ENCODE data around the gene MMP24.

Gene MMP24

DNA sequence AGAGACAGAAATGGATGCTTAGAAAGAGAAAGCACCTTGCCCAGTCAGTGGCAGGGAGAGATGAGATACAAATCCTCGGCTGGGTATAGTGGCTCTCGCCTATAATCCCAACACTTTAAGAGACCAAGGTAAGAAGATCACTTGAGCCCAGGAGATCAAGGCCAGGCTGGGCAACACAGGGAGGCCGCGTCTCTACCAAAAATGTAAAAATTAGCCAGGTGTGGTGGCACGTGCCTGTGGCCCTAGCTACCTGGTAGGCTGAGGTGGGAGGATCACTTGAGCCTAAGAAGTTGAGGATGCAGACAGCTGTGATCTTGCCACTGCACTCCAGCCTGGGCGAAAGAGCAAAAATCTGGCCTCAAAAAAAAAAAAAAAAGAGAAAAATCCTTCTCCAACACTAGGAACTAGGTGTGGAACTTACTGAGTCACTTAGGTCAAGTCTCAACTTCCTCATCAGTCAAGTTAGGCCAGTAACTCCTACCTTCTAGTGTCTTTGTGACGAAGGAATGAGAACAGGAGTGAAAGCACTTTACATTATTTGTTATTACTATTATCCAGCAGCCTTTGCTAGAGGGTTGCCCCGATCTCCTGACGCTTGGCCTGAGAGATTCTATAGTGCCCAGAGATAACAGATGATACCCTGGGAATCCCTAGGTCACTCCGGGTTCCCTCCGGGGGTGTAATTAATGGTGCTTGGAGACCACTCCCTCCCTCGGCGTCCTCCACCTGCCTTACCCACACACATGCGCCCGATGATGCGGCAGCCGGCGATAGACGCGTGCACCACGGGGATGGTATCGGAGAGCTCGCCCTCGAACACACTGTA lies 57.2 kb downstream of the MMP24 start:
- peak in 1 of 2 donors; percentile 47 for DNase-seq
- Histone ChIP-seq H3K9ac (ENCODE audit: low read length) (peak overlapping the region; percentile 95), H3K9me3 (ENCODE audit: insufficient read depth, low read depth, low read length) (peaks cover 5% of the 10 kb centered on the region), H2BK120ac (ENCODE audit: insufficient read depth, low read length, poor library complexity) (peak overlapping the region; percentile 64), H3K4me1 (ENCODE audit: control insufficient read depth in 1 of 2, insufficient read depth in 2 of 2, low read length in 2 of 2) (peaks cover 7 to 8% of the 10 kb centered on the region in 2 experiments), H3K18ac (ENCODE audit: low read length) (peak overlapping the region; percentile 88), H3K27ac (ENCODE audit: low read depth, low read length) (peak overlapping the region; percentile 83), H4K8ac (ENCODE audit: low read depth, low read length) (peak overlapping the region; percentile 94), H2AFZ (ENCODE audit: insufficient read depth, low read length, poor library complexity) (peak overlapping the region; percentile 88), H2AK5ac (ENCODE audit: low read length) (peak overlapping the region; percentile 98), H3K79me1 (ENCODE audit: low read length) (peaks cover 10% of the 10 kb centered on the region), H4K12ac (ENCODE audit: low read depth, low read length) (peak overlapping the region; percentile 87), H3K27me3 (ENCODE audit: insufficient read depth, low read length) (no peaks in the 10 kb centered on the region), H3K4me3 (ENCODE audit: low read depth, low read length) (peak overlapping the region; percentile 97), H3K36me3 (ENCODE audit: control insufficient read depth in 1 of 2, insufficient read depth in 2 of 2, low read length in 2 of 2) (peaks cover 25 to 28% of the 10 kb centered on the region in 2 experiments), H4K91ac (ENCODE audit: low read depth, low read length) (peak overlapping the region; percentile 85), H3K4me2 (ENCODE audit: low read length) (peak overlapping the region; percentile 86), H3K79me2 (ENCODE audit: control insufficient read depth, insufficient read depth, low read length, poor library complexity) (peaks cover 13% of the 10 kb centered on the region), H2BK12ac (ENCODE audit: low read length) (peak overlapping the region; percentile 34), H3K4ac (ENCODE audit: low read depth, low read length) (peak overlapping the region; percentile 93), H3K14ac (ENCODE audit: low read length) (peak overlapping the region; percentile 94), H3K23ac (ENCODE audit: low read length) (no peak overlapping the region), H2BK5ac (ENCODE audit: low read depth, low read length, poor library complexity) (peak overlapping the region; percentile 77)
- WGBS (ENCODE audit: extremely low coverage, insufficient coverage, insufficient read length) = no CpG with 5 or more reads among the region's 24 CpGs

DNA sequence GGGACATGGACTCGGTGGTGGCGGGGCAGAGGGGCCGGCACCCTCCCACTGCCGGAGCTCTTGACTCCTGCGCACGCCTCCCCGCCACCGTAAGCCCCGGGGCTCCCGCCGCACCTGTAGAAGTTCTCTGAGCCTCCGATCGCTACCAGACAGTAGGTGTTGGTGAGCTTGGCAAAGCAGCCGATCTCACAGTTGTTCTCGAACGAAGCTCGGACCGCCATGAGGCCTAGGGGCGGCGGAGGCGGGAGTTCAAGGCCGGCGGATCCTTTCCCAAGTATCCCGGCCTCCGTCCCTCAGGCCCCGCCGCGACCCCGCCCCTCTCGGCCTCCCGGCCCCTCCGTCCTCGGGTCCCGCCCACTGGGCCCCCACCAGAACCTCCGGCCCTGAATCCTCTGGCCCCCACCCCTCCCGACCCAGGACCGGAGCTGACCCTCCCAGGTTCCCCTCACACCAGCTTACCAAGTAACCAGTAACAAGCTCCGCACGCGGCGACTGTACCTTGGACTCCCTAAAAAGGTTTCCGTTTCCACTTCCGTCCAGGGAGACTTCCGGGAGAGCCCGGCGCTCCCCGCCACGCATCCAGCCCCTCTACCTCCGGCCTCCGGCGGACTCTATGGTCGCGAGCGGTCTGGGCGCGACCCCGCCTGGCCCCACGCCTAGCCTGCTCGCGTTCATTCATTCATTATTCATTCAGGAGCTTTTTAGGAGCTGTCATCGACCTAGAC lies 57.9 kb downstream of the MMP24 start, which contains the start of gene EIF6:
Gene EIF6, minus strand, starts transcription at position 506 of the 725 bp plus-strand sequence. Its CDS starts 285 bp downstream, at position 221.
- Histone ChIP-seq H3K18ac (ENCODE audit: low read length) (peak within 1 kb of the TSS; percentile 88), H3K23ac (ENCODE audit: low read length) (no peak within 1 kb of the TSS), H4K8ac (ENCODE audit: low read depth, low read length) (peak within 1 kb of the TSS; percentile 94), H4K12ac (ENCODE audit: low read depth, low read length) (peak within 1 kb of the TSS; percentile 87), H3K4me1 (ENCODE audit: control insufficient read depth in 1 of 2, insufficient read depth in 2 of 2, low read length in 2 of 2) (peaks cover 7 to 8% of the 10 kb centered on the region in 2 experiments), H2BK5ac (ENCODE audit: low read depth, low read length, poor library complexity) (peak within 1 kb of the TSS; percentile 77), H2BK12ac (ENCODE audit: low read length) (peak within 1 kb of the TSS; percentile 34), H3K9ac (ENCODE audit: low read length) (peak within 1 kb of the TSS; percentile 95), H2AFZ (ENCODE audit: insufficient read depth, low read length, poor library complexity) (peak within 1 kb of the TSS; percentile 97), H3K4me2 (ENCODE audit: low read length) (peak within 1 kb of the TSS; percentile 86), H3K79me1 (ENCODE audit: low read length) (peaks cover 10% of the 10 kb centered on the region), H3K79me2 (ENCODE audit: control insufficient read depth, insufficient read depth, low read length, poor library complexity) (peaks cover 13% of the 10 kb centered on the region), H3K27ac (ENCODE audit: low read depth, low read length) (peak within 1 kb of the TSS; percentile 83), H3K4ac (ENCODE audit: low read depth, low read length) (peak within 1 kb of the TSS; percentile 93), H3K4me3 (ENCODE audit: low read depth, low read length) (peak within 1 kb of the TSS; percentile 97), H2BK120ac (ENCODE audit: insufficient read depth, low read length, poor library complexity) (peak within 1 kb of the TSS; percentile 64), H4K91ac (ENCODE audit: low read depth, low read length) (peak within 1 kb of the TSS; percentile 85), H3K27me3 (ENCODE audit: insufficient read depth, low read length) (no peaks in the 10 kb centered on the region), H2AK5ac (ENCODE audit: low read length) (peak within 1 kb of the TSS; percentile 98), H3K9me3 (ENCODE audit: insufficient read depth, low read depth, low read length) (peaks cover 5% of the 10 kb centered on the region), H3K36me3 (ENCODE audit: control insufficient read depth in 1 of 2, insufficient read depth in 2 of 2, low read length in 2 of 2) (peaks cover 18 to 20% of the 10 kb centered on the region in 2 experiments), H3K14ac (ENCODE audit: low read length) (peak within 1 kb of the TSS; percentile 94)
- DNase-seq = peak; percentile 57 to 74
- no CpG with 5 or more reads among the region's 61 CpGs for WGBS (ENCODE audit: extremely low coverage, insufficient coverage, insufficient read length)

DNA sequence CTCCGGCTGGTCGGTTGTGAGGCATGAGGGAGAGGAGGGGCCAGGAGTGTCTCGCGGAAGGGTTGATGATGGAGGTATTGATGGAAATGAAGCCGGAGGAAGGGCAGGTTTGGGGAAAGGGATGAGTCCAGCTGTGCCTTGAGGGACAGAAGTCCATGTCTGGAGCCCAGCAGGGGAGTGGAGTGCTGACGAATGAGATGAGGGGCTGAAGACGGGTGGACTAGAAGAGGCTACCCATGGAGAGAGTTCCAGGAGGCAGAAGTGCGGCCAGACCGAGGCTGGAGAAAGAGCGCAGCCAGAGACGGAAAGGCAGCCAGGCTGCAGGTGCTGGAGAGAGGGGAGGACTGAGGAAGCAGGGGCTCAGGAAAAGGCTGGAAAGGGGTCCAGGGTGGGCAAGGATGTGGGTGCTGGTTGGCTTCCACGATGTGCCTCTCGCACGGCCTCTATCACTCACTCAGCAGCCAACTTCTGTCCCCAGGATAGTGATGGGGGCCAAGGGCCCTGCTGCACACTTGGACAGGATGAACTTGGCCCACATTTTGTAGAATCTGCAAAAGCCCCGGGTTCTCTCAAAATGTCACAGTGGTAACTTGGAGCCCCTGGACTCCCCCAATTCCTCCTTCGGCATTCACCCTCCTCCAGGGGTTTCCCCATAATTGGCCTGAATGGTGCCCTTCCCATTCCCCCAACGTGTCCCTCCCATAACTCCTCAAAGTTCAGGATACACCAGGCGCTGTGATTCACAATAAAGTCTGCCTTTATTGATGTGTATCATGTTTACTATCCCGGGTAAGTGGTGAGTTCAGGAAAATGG lies 58.7 kb downstream of the MMP24 start:
- no peak overlapping the region for H3K27ac ChIP-seq (ENCODE audit: low read depth, low read length)
- peaks cover 7 to 8% of the 10 kb centered on the region in 2 experiments for H3K4me1 ChIP-seq (ENCODE audit: control insufficient read depth in 1 of 2, insufficient read depth in 2 of 2, low read length in 2 of 2)
- H2BK120ac ChIP-seq (ENCODE audit: insufficient read depth, low read length, poor library complexity) = peak overlapping the region; percentile 45
- no peak overlapping the region for H3K23ac ChIP-seq (ENCODE audit: low read length)
- no peak for DNase-seq
- H2AFZ ChIP-seq (ENCODE audit: insufficient read depth, low read length, poor library complexity) = peak overlapping the region; percentile 97
- peak overlapping the region; percentile 27 for H3K4ac ChIP-seq (ENCODE audit: low read depth, low read length)
- no peaks in the 10 kb centered on the region for H3K27me3 ChIP-seq (ENCODE audit: insufficient read depth, low read length)
- peak overlapping the region; percentile 85 for H4K91ac ChIP-seq (ENCODE audit: low read depth, low read length)
- peak overlapping the region; percentile 32 for H2BK12ac ChIP-seq (ENCODE audit: low read length)
- peak overlapping the region; percentile 84 for H4K12ac ChIP-seq (ENCODE audit: low read depth, low read length)
- H3K36me3 ChIP-seq (ENCODE audit: control insufficient read depth in 1 of 2, insufficient read depth in 2 of 2, low read length in 2 of 2) = peaks cover 11 to 13% of the 10 kb centered on the region in 2 experiments
- H3K79me2 ChIP-seq (ENCODE audit: control insufficient read depth, insufficient read depth, low read length, poor library complexity) = peaks cover 13% of the 10 kb centered on the region
- H2BK5ac ChIP-seq (ENCODE audit: low read depth, low read length, poor library complexity) = no peak overlapping the region
- peak overlapping the region; percentile 84 for H3K14ac ChIP-seq (ENCODE audit: low read length)
- H3K9me3 ChIP-seq (ENCODE audit: insufficient read depth, low read depth, low read length) = peaks cover 3% of the 10 kb centered on the region
- no CpG with 5 or more reads among the region's 19 CpGs for WGBS (ENCODE audit: extremely low coverage, insufficient coverage, insufficient read length)
- peak overlapping the region; percentile 94 for H4K8ac ChIP-seq (ENCODE audit: low read depth, low read length)
- peaks cover 10% of the 10 kb centered on the region for H3K79me1 ChIP-seq (ENCODE audit: low read length)
- peak overlapping the region; percentile 28 for H3K9ac ChIP-seq (ENCODE audit: low read length)
- H3K4me3 ChIP-seq (ENCODE audit: low read depth, low read length) = peak overlapping the region; percentile 97
- H2AK5ac ChIP-seq (ENCODE audit: low read length) = peak overlapping the region; percentile 75
- H3K4me2 ChIP-seq (ENCODE audit: low read length) = peak overlapping the region; percentile 86
- H3K18ac ChIP-seq (ENCODE audit: low read length) = peak overlapping the region; percentile 65

DNA sequence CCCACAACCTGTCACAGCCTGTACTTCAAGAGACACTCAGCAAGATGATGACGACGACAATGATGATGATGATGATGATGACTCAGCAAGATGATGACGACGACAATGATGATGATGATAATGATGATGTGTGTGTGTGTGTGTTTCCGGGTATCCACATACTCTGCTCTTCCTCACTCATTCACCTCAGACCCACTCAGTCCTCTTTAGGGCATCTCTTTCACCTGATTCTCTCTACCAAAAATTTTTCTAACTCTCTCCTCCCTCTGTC lies 59.3 kb downstream of the MMP24 start:
- H3K14ac ChIP-seq (ENCODE audit: low read length) = no peak overlapping the region
- peaks cover 10% of the 10 kb centered on the region for H3K79me1 ChIP-seq (ENCODE audit: low read length)
- no peak overlapping the region for H3K27ac ChIP-seq (ENCODE audit: low read depth, low read length)
- no peaks in the 10 kb centered on the region for H3K27me3 ChIP-seq (ENCODE audit: insufficient read depth, low read length)
- no peak overlapping the region for H2BK5ac ChIP-seq (ENCODE audit: low read depth, low read length, poor library complexity)
- no peak for DNase-seq
- no peak overlapping the region for H2BK120ac ChIP-seq (ENCODE audit: insufficient read depth, low read length, poor library complexity)
- no CpG with 5 or more reads among the region's 5 CpGs for WGBS (ENCODE audit: extremely low coverage, insufficient coverage, insufficient read length)
- H2AFZ ChIP-seq (ENCODE audit: insufficient read depth, low read length, poor library complexity) = no peak overlapping the region
- no peak overlapping the region for H3K18ac ChIP-seq (ENCODE audit: low read length)
- H3K9me3 ChIP-seq (ENCODE audit: insufficient read depth, low read depth, low read length) = peaks cover 3% of the 10 kb centered on the region
- peaks cover 7 to 8% of the 10 kb centered on the region in 2 experiments for H3K4me1 ChIP-seq (ENCODE audit: control insufficient read depth in 1 of 2, insufficient read depth in 2 of 2, low read length in 2 of 2)
- H3K79me2 ChIP-seq (ENCODE audit: control insufficient read depth, insufficient read depth, low read length, poor library complexity) = peaks cover 13% of the 10 kb centered on the region
- H2BK12ac ChIP-seq (ENCODE audit: low read length) = no peak overlapping the region
- H4K8ac ChIP-seq (ENCODE audit: low read depth, low read length) = no peak overlapping the region
- H4K12ac ChIP-seq (ENCODE audit: low read depth, low read length) = no peak overlapping the region
- H4K91ac ChIP-seq (ENCODE audit: low read depth, low read length) = no peak overlapping the region
- H3K4me3 ChIP-seq (ENCODE audit: low read depth, low read length) = no peak overlapping the region
- no peak overlapping the region for H3K4ac ChIP-seq (ENCODE audit: low read depth, low read length)
- H3K4me2 ChIP-seq (ENCODE audit: low read length) = no peak overlapping the region
- no peak overlapping the region for H2AK5ac ChIP-seq (ENCODE audit: low read length)
- no peak overlapping the region for H3K9ac ChIP-seq (ENCODE audit: low read length)
- H3K23ac ChIP-seq (ENCODE audit: low read length) = no peak overlapping the region
- H3K36me3 ChIP-seq (ENCODE audit: control insufficient read depth in 1 of 2, insufficient read depth in 2 of 2, low read length in 2 of 2) = peaks cover 7% of the 10 kb centered on the region in 2 experiments
